Measurements from ENCODE around the gene TSR2. TPM values are rescaled to one million over a fixed set of nuclear protein-coding genes. Genes with fewer than 3 reads are reported as not detected.

Gene TSR2
- total RNA-seq, 1 donor from 2014 or later: 40.6 TPM

- Histone ChIP-seq H3K4me1 (peaks cover 16% of the 10 kb centered on the region), H3K27me3 (ENCODE audit: low read depth) (no peaks in the 10 kb centered on the region), H3K9me3 (replicated peaks) (no peaks in the 10 kb centered on the region), H3K36me3 (no peaks in the 10 kb centered on the region), H3K27ac (replicated peaks) (no peak overlapping the region), H3K4me3 (no peak overlapping the region)
- intact Hi-C loops (cut with micrococcal nuclease): no loop called here
- TF ChIP-seq CTCF (IDR thresholded peaks at IDR 0.05; ENCODE audit: borderline replicate concordance): no peak
- DNase-seq: no peak
Measured at GRCh38 chrX:54492340-54492739, 52.1 kb downstream of the TSR2 start.

- H3K27me3 ChIP-seq (ENCODE audit: low read depth): no peaks in the 10 kb centered on the region
- no peak for TF ChIP-seq CTCF (IDR thresholded peaks at IDR 0.05; ENCODE audit: borderline replicate concordance)
- no peaks in the 10 kb centered on the region for H3K36me3 ChIP-seq
- H3K4me3 ChIP-seq: peak overlapping the region; percentile 76
- DNase-seq: no peak
- peaks cover 16% of the 10 kb centered on the region for H3K4me1 ChIP-seq
- intact Hi-C loops (cut with micrococcal nuclease): no loop called here
- H3K27ac ChIP-seq (replicated peaks): peak overlapping the region; percentile 80
- H3K9me3 ChIP-seq (replicated peaks): no peaks in the 10 kb centered on the region
Measured at GRCh38 chrX:54494166-54494988, 54.2 kb downstream of the TSR2 start.

Other genes with a start within 250 kb of the TSR2 start
- gene WNK3, start 82.4 kb upstream of the TSR2 start, total RNA-seq: 0.88 TPM
- gene FGD1, start 55.8 kb downstream of the TSR2 start, total RNA-seq: 8.6 TPM
- gene GNL3L, start 89.8 kb downstream of the TSR2 start, total RNA-seq: 32.6 TPM